Right lung (tissue), 10 donors: ENCODE data around the gene ZFP36L2. TPM values are rescaled to one million over a fixed set of nuclear protein-coding genes. Genes with fewer than 3 reads are reported as not detected.

Experiments used
- DNase-seq, 2 donors: peaks; one replicate each; pipeline ENCODE4 v3.0.0-alpha.2; 2013
- long read RNA-seq, 8 donors: transcript quantifications; one replicate each; lab custom pipeline, GENCODE V29; 2026
- polyA plus RNA-seq, 5 donors: library from polyadenylated mRNA; unstranded; fragments of 120-200 nt; gene quantifications; one replicate each; pipeline versions ENCODE4 v1.2.1 to v1.2.3, GENCODE V29; 2013; ENCODE audit warnings: inconsistent platforms in 1 of 5, low replicate concordance in 1 of 5; ENCODE audit not compliant: insufficient read length in 5 of 5, insufficient read depth in 1 of 5

Gene ZFP36L2, protein sequence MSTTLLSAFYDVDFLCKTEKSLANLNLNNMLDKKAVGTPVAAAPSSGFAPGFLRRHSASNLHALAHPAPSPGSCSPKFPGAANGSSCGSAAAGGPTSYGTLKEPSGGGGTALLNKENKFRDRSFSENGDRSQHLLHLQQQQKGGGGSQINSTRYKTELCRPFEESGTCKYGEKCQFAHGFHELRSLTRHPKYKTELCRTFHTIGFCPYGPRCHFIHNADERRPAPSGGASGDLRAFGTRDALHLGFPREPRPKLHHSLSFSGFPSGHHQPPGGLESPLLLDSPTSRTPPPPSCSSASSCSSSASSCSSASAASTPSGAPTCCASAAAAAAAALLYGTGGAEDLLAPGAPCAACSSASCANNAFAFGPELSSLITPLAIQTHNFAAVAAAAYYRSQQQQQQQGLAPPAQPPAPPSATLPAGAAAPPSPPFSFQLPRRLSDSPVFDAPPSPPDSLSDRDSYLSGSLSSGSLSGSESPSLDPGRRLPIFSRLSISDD
- polyA plus RNA-seq = 100 to 1,000 TPM in 3 of 5 donors, 10 to 100 TPM in 2; 92.3 to 126 (median 102) TPM
- long read RNA-seq, donor 1, transcript ZFP36L2-201 (2 exons, 3,696 nt) = major isoform, 91 of 99 reads
- long read RNA-seq, donor 1, partial matches to known transcripts = 0 of 99 reads
- long read RNA-seq, donor 1, other reads (novel, unspliced or antisense) = 8 of 99 reads
- long read RNA-seq, donor 2, transcript ZFP36L2-201 (2 exons, 3,696 nt) = major isoform, 44 of 44 reads
- long read RNA-seq, donor 2, partial matches to known transcripts = 0 of 44 reads
- long read RNA-seq, donor 2, other reads (novel, unspliced or antisense) = 0 of 44 reads
- long read RNA-seq, donor 3, transcript ZFP36L2-201 (2 exons, 3,696 nt) = major isoform, 35 of 35 reads
- long read RNA-seq, donor 3, partial matches to known transcripts = 0 of 35 reads
- long read RNA-seq, donor 3, other reads (novel, unspliced or antisense) = 0 of 35 reads
- long read RNA-seq, donor 4, transcript ZFP36L2-201 (2 exons, 3,696 nt) = major isoform, 57 of 57 reads
- long read RNA-seq, donor 4, partial matches to known transcripts = 0 of 57 reads
- long read RNA-seq, donor 4, other reads (novel, unspliced or antisense) = 0 of 57 reads
- long read RNA-seq, donor 5, transcript ZFP36L2-201 (2 exons, 3,696 nt) = major isoform, 56 of 61 reads
- long read RNA-seq, donor 5, partial matches to known transcripts = 0 of 61 reads
- long read RNA-seq, donor 5, other reads (novel, unspliced or antisense) = 5 of 61 reads
- long read RNA-seq, donor 6, transcript ZFP36L2-201 (2 exons, 3,696 nt) = major isoform, 76 of 81 reads
- long read RNA-seq, donor 6, partial matches to known transcripts = 5 of 81 reads
- long read RNA-seq, donor 6, other reads (novel, unspliced or antisense) = 0 of 81 reads
- long read RNA-seq, donor 7, transcript ZFP36L2-201 (2 exons, 3,696 nt) = major isoform, 89 of 89 reads
- long read RNA-seq, donor 7, partial matches to known transcripts = 0 of 89 reads
- long read RNA-seq, donor 7, other reads (novel, unspliced or antisense) = 0 of 89 reads
- long read RNA-seq, donor 8, transcript ZFP36L2-201 (2 exons, 3,696 nt) = major isoform, 19 of 19 reads
- long read RNA-seq, donor 8, partial matches to known transcripts = 0 of 19 reads
- long read RNA-seq, donor 8, other reads (novel, unspliced or antisense) = 0 of 19 reads

DNA sequence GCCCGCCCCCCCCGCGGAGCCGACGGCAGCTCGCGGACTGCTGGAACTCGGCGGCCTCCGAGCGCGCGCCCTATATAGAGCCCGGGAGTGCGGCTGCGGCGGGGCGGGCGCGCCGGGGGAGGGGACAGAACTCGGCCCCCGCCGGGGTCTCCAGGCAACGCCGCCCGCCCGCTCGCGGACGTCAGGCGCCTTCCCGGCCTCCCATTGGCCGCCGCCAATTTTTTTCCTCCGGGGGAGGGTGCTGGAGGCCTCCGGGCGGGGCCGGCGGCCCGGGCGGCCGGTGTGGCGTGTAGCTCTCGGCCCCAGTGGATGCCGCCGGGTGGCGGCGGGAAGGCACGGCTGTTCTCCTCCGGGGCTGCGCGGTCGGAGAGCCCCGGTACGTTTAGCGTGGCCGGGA is at the start of gene ZFP36L2:
Gene ZFP36L2, minus strand, starts transcription at position 49 of the 397 bp plus-strand sequence. CDS start 291 bp downstream, outside the sequence.
- DNase-seq = peak; percentile 96 to 98

- DNase-seq = no peak
Measured at GRCh38 chr2:43274721-43275120, 48.3 kb upstream of the ZFP36L2 start.

DNA sequence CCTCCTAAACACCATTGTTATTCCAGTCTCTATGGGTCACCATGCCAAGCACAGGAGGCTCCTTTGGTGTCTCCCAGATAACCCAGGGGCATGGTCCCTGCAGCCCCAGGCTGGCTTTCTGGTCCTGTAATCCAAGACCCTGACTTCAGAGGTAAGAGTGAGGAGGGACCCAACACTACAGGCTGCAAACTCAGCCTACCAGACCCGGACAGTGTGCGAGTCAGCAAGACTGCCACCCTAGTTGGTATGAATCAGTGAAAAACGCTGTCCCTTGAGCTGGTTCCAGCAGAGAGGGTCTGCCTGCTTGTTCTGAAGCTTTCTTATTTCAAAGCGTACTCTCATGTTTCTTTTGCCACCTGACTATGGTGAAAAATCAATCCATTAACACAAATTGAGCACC is 47.6 kb upstream of the ZFP36L2 start:
- DNase-seq = no peak

DNA sequence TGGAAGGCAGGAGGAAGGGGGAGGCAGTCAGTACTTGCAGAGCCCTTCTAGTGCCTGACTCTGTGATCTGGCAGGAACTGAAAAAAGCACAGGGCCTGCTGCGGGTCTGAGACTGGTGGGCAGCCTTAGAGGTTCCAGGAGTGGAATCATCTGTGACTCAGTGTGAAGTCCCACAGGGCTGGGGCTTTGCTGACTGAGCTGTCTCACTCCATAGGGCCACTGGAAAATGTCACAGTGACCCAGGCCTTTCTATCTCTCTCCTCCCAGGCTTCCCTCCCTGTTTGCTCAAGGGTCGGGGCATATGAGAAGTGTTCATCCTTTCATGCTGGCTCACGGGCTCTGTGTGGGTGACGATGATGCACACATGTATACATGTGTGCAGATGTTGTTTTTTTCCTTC is 47.1 kb upstream of the ZFP36L2 start:
- no peak for DNase-seq

- DNase-seq = no peak
Measured at GRCh38 chr2:43270930-43271615, 44.7 kb upstream of the ZFP36L2 start.

GRCh38 chr2:43270461-43270860 is 44.1 kb upstream of the ZFP36L2 start:
- DNase-seq = no peak

- DNase-seq = peak in 1 of 2 donors; percentile 44
Measured at GRCh38 chr2:43269706-43270105, 43.3 kb upstream of the ZFP36L2 start.

- no peak for DNase-seq
Measured at GRCh38 chr2:43269074-43269572, 42.7 kb upstream of the ZFP36L2 start.

GRCh38 chr2:43268066-43268953 is 41.9 kb upstream of the ZFP36L2 start:
- no peak for DNase-seq

GRCh38 chr2:43267381-43267780 is 41.0 kb upstream of the ZFP36L2 start:
- peak in 1 of 2 donors; percentile 45 for DNase-seq

DNA sequence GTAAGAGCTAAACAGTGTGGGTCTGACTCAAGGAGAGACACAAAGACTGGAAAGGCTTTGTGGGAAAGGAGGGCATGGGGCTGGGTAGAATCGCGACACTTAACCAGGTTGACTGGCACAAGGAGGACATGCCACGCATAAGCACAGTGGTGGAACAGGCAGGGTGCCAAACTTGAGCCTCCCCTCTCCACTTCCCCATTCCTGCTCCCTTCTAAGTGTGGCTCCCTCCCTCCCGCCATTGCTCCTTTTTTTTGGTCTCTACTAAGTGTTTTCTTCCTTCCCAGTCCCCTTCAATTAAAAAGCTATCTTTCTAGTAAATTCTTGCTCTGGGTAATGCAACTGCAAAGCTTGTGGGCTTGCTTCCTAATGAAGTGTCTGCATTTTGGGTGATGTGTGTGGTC is 40.3 kb upstream of the ZFP36L2 start:
- DNase-seq = peak; percentile 74 to 86

- DNase-seq = peak in 1 of 2 donors; percentile 45
Measured at GRCh38 chr2:43265421-43265820, 39.0 kb upstream of the ZFP36L2 start.

DNA sequence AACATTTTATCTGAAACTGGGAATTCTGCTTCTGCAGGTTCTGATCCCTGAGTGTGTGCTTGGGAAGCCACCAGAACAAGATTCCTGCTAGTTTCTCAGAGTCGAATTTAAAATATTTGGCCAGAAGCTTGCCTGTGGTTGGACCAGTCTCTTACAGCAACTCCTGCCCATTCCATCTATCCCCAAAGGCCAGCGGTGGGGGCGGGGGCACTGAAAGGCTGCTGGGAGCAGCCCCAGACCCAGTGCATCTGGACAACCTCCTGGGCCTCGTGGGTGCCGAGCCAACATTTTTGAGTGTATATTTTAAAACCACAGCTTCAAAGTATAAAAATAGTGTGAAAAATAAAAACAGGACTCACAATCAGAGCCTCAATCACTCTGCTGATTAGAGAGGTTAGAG is 38.6 kb upstream of the ZFP36L2 start:
- no peak for DNase-seq

DNA sequence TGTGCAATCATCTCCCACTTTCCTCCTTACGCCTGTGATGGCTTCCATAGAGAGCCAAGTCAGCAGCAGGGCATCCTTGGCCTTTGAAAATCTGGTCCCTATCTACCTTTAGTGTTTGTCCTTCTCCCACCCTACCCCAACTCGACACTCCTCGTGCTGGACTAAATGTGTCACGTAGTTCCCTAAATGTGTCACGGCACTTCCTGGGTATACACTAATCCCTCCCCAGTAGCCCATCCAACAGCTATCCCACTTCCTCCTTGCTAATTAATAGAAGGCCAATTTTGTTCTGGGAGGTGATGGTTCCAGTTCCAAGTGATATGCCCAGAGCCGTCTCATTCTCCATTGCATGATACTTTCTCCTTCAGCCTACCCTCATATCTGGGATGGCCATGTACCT is 36.5 kb upstream of the ZFP36L2 start:
- no peak for DNase-seq

GRCh38 chr2:43262239-43262638 is 35.8 kb upstream of the ZFP36L2 start:
- no peak for DNase-seq

- no peak for DNase-seq
Measured at GRCh38 chr2:43259512-43259911, 33.1 kb upstream of the ZFP36L2 start.

DNA sequence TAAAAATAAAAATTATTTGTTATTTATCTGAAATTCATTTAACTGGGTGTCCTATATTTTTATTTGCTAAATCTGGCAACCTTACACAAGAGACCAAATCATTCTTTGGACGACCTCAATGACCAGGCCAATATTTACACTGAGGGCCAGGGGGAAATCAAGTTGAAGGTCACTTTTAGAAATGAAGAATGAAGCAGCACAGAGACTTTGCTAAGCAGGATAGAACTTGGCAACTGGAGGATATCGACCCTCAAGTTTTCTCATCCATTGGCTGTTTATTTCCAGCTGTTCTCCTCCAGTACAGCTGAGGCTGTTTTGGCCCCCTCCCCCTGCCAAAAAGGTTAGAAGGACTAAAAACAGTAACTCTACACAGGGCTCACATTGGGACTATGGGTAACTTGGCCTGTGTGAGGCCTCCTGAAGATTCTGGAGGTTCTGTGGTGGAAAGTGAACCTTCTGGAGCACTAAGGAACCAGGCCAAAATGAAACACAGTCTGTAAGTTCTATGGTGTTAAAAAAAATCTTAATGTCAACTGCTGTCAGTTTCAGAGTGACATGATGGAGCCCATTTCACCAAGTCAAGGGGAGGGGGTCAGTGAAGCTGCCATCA is 32.2 kb upstream of the ZFP36L2 start:
- no peak for DNase-seq

DNA sequence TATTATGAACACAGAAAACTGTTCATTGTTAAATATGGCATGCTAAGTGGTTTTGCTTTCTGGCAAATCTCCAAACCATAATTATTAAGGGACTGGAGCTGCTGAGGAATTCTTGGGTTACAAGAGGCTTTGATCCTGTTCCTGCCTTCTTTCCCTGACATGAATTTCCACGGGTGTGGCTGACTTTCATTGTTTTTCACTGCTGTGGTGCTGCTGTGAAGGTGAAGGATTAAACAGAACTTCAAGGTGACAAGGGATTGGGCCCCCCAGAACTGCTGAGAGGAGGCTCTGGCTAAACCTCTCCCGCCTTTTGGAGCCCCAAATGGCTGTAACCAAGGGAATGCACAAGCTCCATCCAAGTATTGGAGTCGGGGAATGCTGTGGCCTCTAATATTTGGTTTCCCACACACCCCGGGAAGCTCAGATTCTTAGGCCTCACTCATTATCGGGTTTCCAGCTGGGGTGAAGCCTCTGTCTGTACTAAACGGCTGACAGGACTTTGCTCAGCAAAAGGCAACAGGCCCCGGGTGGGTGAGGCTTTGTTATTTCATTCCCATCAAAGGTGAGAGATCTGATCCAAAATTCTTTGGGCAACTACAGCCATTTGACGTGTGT is 29.0 kb upstream of the ZFP36L2 start:
- DNase-seq = peak in 1 of 2 donors; percentile 38
